ENCODE measurements around the gene ECHDC3. TPM values are rescaled to one million over a fixed set of nuclear protein-coding genes. Genes with fewer than 3 reads are reported as not detected.

Gene ECHDC3
- total RNA-seq, 1 donor from 2014 or later, result 1.2 TPM

- Mint-ChIP-seq H3K4me3 (ENCODE audit: unreplicated experiment) (no peak overlapping the region), H3K27ac (ENCODE audit: unreplicated experiment) (no peak overlapping the region), H3K36me3 (ENCODE audit: unreplicated experiment) (no peaks in the 10 kb centered on the region), H3K27me3 (ENCODE audit: unreplicated experiment) (peaks cover 12% of the 10 kb centered on the region), H3K4me1 (ENCODE audit: unreplicated experiment) (no peaks in the 10 kb centered on the region), H3K9me3 (ENCODE audit: unreplicated experiment) (no peaks in the 10 kb centered on the region)
- TF ChIP-seq CTCF (IDR thresholded peaks at IDR 0.05), result no peak
- DNase-seq (ENCODE audit: extremely low spot score, unreplicated experiment), result no peak
These were observed 62.2 kb downstream of the ECHDC3 start for GRCh38 chr10:11804336-11804735.

GRCh38 chr10:11805792-11806191, 63.6 kb downstream of the ECHDC3 start:
- Mint-ChIP-seq H3K36me3 (ENCODE audit: unreplicated experiment) (no peaks in the 10 kb centered on the region), H3K4me1 (ENCODE audit: unreplicated experiment) (peaks cover 11% of the 10 kb centered on the region), H3K9me3 (ENCODE audit: unreplicated experiment) (no peaks in the 10 kb centered on the region), H3K27me3 (ENCODE audit: unreplicated experiment) (peaks cover 16% of the 10 kb centered on the region), H3K4me3 (ENCODE audit: unreplicated experiment) (no peak overlapping the region), H3K27ac (ENCODE audit: unreplicated experiment) (no peak overlapping the region)
- DNase-seq (ENCODE audit: extremely low spot score, unreplicated experiment), result no peak
- TF ChIP-seq CTCF (IDR thresholded peaks at IDR 0.05), result no peak

GRCh38 chr10:11806706-11807105, 64.5 kb downstream of the ECHDC3 start:
- H3K36me3 Mint-ChIP-seq (ENCODE audit: unreplicated experiment), result no peaks in the 10 kb centered on the region

GRCh38 chr10:11808808-11809207, 66.6 kb downstream of the ECHDC3 start:
- Mint-ChIP-seq H3K9me3 (ENCODE audit: unreplicated experiment) (no peaks in the 10 kb centered on the region), H3K4me3 (ENCODE audit: unreplicated experiment) (no peak overlapping the region), H3K27me3 (ENCODE audit: unreplicated experiment) (peaks cover 16% of the 10 kb centered on the region), H3K27ac (ENCODE audit: unreplicated experiment) (no peak overlapping the region), H3K36me3 (ENCODE audit: unreplicated experiment) (no peaks in the 10 kb centered on the region), H3K4me1 (ENCODE audit: unreplicated experiment) (peaks cover 11% of the 10 kb centered on the region)
- no peak for DNase-seq (ENCODE audit: extremely low spot score, unreplicated experiment)
- TF ChIP-seq CTCF (IDR thresholded peaks at IDR 0.05), result no peak

More at GRCh38 chr10:11806706-11807105, 64.5 kb downstream of the ECHDC3 start:
- TF ChIP-seq CTCF (IDR thresholded peaks at IDR 0.05), result no peak
- H3K4me1 Mint-ChIP-seq (ENCODE audit: unreplicated experiment), result peaks cover 11% of the 10 kb centered on the region
- H3K27ac Mint-ChIP-seq (ENCODE audit: unreplicated experiment), result no peak overlapping the region
- H3K4me3 Mint-ChIP-seq (ENCODE audit: unreplicated experiment), result no peak overlapping the region
- H3K9me3 Mint-ChIP-seq (ENCODE audit: unreplicated experiment), result no peaks in the 10 kb centered on the region
- no peak for DNase-seq (ENCODE audit: extremely low spot score, unreplicated experiment)
- peaks cover 16% of the 10 kb centered on the region for H3K27me3 Mint-ChIP-seq (ENCODE audit: unreplicated experiment)

DNA sequence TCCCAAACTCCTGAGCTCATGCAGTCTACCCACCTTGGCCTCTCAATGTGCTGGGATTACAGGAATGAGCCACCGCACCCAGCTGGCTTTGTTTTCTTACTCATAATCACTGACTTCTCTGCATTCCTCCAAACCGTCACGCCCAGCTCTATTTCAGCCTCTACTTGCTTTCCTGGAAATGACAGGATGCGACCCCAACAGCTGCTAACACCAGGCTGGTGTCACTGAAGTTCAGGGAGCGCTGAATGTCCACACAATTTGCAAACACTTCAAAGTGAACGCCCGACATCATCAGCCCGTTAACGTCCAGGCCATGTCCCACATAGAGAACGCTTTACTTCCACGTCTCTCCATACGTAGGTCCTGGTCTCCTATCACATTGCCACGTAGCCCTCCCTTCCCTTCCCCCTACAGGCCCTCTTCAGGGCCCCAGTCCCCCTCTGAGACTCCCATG, 68.2 kb downstream of the ECHDC3 start:
- no peak overlapping the region for H3K4me3 Mint-ChIP-seq (ENCODE audit: unreplicated experiment)
- peaks cover 11% of the 10 kb centered on the region for H3K4me1 Mint-ChIP-seq (ENCODE audit: unreplicated experiment)
- peaks cover 16% of the 10 kb centered on the region for H3K27me3 Mint-ChIP-seq (ENCODE audit: unreplicated experiment)
- H3K27ac Mint-ChIP-seq (ENCODE audit: unreplicated experiment), result no peak overlapping the region
- no peaks in the 10 kb centered on the region for H3K36me3 Mint-ChIP-seq (ENCODE audit: unreplicated experiment)
- no peak for TF ChIP-seq CTCF (IDR thresholded peaks at IDR 0.05)
- H3K9me3 Mint-ChIP-seq (ENCODE audit: unreplicated experiment), result no peaks in the 10 kb centered on the region
- no peak for DNase-seq (ENCODE audit: extremely low spot score, unreplicated experiment)
